HG03558 (cell line): ENCODE results near the gene PLEKHA1.

ENCODE experiments used
- ATAC-seq: cut with Tn5 transposase; IDR thresholded peaks from one replicate; pipeline ENCODE4 v1.9.1; 2021; ENCODE audit warnings: moderate number of reproducible peaks; ENCODE audit not compliant: unreplicated experiment; ENCODE audit errors: extremely low read depth

Gene PLEKHA1

DNA sequence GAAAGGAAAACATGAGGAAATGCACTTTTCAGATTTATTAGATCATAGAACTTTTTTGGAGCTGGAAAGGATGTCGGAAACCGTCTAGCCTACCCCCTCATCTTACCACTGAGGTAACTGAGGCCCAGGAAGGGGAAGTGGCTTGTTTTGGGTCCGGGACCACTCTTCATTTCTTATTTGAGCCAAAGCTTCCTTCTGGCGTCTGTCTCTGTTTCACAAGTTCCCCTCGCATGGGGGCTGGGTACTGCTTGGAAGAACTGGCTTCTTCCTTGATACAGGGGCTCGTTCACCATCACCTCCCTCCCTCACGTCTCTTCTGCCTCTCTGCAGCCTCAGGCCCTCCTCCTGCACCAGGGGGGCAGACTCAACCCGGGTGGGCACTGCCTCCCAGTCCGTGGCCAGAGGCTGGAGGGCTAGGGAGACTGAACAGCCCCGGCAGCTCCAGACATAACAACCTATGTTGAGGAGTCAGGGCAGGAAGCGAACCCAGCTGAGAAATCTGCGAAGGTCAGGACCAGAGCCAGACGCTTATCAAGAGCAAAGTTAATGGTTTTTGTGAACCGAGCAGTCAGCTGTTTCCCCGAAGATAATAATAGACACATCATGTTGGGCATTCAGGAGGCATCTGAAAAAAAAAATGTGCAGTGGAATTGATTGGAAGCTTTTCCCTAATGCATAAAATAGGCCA lies 99.8 kb downstream of the PLEKHA1 start:
- ATAC-seq, result no peak

DNA sequence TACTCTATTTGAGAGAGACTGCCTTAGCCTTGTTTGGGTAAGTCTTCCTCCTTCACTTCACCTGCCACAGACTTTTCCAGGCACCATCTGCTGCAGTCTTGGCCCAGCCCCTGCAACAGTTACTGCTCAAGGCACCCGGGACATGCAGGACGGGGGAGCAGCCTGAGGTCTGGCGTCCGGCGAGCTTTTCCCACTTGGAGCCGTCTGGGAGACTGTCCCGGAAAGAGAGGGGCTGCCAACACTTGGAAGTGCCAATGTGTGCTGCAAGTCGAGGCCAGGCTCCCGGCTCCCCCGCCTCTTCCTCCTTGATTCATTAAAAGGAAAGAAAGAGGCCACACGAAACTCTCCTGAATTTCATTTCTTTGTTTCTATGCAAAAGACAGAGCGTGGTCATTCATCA lies 100.6 kb downstream of the PLEKHA1 start:
- no peak for ATAC-seq

DNA sequence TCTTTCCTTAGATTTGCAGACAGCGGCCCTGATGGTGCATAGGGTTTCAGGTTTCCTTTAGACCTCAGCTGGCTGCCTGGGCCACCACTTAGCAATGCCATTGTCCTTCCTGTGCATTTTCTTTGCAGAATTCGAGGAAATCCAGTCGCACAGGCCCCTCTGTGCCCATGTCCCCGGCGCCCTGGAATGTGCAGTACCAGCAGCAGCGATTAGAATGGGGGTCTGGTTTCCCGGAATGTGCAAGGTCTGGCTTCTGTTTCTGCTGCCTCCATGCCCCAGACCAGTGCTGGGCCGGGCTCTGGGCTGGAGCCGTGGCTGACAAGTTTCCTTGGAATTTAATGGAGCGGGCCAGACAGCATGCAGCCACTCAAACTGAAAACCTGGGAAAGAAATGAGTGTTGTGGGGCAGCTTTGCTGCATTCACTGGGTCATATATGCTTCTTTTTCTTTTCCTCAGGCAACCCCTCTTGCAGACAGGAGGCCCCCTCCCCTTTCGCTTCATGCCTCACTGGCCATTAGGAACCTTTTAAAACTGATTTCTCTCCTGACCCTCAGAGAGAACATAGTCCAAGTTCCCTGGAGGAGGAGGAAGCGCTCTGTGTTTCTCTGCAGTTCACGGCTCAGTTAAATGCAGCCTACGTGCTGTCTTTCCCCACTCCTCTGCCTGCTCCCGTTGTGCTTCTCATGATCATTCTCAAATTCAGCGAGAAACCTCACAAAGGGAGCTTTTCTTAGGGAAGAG lies 101.3 kb downstream of the PLEKHA1 start:
- no peak for ATAC-seq

DNA sequence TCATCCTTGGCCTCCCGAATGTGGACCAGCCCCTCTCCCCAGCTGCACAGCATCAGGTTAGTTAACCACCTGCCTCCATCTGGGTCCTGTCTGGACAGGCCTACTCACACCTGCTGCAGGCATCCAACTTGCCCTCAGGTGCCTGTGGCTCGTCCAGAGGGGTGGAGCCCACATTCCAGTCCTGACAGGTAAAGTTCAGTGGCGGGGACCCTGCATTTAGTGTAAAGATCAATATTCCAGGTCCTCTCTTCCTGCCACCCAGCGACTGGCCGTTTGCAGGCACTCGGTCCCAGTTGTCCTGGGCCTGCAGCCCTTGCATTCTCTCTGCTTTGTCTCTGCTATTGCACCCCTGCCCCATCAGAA lies 101.8 kb downstream of the PLEKHA1 start:
- no peak for ATAC-seq

DNA sequence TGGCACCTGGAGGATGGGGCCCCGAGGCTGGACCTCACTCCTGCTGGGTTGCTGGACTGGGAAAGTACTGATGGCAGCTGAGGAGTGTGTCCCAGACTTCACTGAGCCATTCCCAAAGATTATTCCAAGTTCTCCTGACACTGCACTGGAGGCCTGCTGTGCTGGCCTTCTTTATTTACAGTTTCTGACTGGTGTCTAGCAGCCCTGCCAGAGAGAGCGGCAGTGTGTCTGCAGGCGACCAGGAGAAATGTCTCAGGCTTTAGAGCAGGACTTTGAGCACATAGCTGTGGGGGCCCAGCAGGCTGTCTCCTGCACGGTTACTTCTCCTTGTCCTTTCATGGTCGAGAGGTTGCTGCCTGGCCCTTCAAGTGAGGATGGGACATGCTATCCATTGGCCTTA lies 102.9 kb downstream of the PLEKHA1 start:
- ATAC-seq, result no peak

DNA sequence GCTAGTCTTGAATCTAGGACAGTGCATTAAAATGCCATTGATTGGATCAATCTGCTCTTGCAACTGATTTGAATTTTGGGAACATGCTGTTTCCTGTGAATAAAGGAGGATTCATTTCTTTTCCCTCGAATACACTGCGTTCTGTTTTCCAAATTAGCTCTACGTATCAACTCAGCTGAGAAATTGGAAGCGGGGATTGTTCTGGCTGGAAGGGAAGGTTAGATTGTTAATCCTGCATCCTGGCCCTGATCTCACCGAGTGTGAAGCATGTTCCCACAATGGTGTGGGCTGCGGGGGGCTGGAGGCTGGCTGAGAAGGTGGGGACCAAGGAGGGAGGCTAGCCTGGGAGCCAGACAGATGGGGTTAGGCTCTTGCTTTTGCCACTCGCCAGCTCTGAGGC lies 104.5 kb downstream of the PLEKHA1 start:
- no peak for ATAC-seq

DNA sequence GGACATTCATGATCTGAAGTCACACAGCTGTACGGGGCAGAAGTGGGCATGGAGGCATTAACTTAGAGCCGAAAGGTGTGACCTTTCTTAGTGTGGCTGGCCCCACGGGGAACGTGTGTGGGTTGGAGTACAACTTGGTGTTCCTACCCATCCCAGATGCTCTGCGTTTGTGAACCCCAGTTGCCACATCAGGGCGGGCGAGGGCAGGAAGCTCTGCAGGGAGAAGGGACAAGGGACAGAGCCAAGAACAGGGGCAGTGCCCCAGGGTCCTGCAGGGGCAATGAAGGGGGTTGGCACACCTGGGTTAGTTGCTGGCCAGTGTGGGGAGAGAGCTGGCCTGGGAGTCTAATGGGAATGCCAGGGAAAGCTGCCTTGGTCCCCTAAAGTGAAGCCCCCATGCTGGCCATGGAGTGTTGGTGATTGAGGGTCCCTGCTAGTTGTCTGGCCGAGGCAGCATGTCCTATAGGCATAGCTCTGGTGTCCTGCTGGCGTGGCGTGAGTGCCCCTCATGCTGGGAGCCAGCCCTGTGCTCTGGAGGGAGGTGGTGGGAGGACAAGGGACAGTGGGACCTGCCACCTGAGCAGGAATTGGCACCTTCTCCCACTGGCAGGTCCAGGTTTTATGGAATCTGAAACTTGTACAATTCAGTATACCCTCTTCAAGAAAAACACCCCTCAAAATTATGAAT lies 105.8 kb downstream of the PLEKHA1 start:
- no peak for ATAC-seq

DNA sequence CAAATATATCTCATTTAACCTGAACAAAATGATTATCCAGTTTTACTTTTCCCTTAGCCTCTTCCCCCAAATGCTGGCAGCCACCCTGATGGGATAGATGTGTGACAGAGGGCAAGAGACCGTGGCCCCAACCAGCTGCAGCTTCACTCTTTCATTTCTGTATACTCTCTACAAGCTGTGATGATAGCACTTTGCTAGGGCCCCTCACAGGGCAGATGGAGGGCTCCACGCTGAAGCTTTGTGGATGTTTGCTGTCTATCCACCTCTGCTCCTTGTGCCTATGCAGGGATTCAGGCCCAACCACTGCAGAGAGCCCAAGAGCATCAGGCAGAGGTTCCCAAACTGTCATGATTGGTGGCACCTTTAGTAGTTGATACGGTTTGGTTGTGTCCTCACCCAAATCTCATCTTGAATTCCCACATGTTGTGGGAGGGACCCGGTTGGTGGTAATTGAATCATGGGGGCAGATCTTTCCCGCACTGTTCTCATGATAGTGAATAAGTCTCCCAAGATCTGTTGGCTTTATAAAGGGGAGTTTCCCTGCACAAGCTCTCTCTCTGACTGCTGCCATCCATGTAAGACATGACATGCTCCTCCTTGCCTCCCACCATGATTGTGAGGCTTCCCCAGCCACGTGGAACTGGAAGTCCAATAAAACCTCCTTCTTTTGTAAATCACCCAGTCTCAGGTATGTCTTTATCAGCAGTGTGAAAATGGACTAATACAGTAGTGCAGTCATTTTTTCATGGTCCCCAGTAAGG lies 107.0 kb downstream of the PLEKHA1 start:
- ATAC-seq, result no peak
